Islet precursor cell (in vitro differentiated cells): Measurements from ENCODE around the gene WDR74.
"Not testable (repeated sequence)": the region's sequence is repeated elsewhere in the genome, so short reads cannot be mapped to it uniquely, and the experiment has no call there.

Experiments
- DNase-seq: peaks from one replicate; pipeline ENCODE4 v3.0.0-alpha.2; 2018

WDR74 gene

DNA sequence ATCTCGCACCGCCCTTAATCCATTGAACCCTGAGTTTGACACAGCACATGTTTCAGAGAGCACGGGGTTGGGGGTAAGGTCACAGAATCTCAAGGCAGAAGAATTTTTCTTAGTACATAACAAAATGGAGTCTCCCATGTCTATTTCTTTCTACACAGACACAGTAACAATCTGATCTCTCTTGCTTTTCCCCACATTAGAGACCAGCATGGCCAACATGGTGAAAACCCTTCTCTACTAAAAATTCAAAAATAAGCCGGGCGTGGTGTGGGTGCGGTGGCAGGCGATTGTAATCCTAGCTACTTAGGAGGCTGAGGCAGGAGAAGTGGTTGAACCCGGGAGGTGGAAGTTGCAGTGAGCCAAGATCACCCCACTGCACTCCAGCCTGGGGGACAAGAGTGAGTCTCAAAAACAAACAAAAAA is 19.9 kb upstream of the WDR74 start:
- not testable (repeated sequence) for DNase-seq

DNA sequence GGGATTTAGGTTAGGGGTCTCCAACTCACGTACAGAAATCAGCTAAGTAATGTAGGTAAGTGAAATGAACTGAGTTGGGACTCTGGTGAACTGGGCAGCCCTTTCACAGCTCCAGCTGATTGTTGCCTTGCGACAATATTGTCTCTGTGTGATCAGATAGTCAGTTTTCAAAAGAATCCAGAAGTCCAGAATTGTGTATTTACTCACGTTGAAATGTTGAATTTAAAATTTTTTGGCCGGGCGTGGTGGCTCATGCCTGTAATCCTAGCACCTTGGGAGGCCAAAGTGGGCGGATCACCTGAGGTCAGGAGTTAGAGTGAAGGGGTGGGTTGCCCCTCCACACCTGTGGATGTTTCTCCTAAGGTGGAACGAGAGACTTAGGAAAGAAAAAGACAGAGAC is 18.8 kb upstream of the WDR74 start:
- no peak for DNase-seq

- DNase-seq, result peak; percentile 80
Measured at GRCh38 chr11:62857541-62857982, 18.2 kb upstream of the WDR74 start.

DNA sequence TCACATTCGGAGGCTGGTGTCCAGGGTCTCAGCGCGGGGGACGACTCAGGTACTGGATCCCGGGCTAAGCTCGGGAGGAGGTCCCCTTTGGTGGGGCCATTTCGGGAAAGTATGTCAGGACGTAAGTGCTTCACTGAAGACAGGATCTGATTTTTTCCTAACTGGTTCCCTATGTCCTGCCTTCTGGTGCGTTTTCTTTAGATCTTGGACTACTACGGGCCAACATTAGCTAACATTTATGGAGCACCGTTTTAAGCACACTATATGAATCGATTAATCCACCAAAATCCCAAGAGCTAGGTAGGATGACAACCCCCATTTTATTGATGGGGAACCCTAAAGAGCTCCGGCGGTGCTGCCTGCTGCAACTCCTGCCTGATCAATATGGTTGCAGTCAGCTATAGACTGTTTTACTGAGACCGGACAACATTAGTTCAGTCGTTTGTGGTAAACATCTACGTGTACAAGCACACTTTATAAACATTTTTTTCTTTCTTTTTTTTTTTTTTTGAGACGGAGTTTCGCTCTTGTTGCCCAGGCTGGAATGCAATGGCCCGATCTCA is 17.0 kb upstream of the WDR74 start:
- DNase-seq, result no peak

- peak; percentile 99 for DNase-seq
Measured at GRCh38 chr11:62855571-62856332, 16.4 kb upstream of the WDR74 start.

DNA sequence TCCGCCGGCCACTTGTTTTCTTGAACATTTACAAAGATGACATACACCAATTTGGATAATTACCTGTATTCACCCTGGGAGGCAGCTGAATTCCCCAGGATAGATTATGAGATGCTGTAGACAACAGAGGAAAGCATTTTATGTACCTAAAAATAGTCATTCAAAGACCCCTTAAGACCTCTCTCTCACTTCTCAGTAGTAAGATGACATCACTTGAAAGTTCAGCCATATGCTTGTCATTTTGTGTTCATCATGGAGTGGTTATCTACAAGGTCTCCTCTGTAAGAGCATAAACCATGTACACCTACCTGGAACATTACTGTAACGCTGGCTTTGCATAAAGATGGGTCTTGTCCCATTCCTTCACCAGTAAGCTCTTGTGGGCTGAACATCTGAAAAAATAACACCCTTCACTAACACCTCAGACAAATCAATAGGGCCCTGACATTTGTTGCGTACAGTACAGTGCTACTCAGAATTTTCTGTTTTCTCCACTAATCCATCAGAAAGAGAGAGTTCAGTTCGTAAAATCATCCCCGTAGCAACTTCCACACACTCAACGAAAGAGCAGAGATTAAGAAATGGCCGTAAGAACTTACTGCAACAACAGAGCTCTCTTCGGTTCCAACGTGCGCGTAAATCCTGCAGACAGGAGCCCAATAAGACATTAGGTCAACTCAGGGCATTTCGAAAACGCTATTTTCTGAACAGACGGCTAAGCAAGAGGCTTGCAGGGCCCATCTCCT is 15.6 kb upstream of the WDR74 start:
- no peak for DNase-seq

GRCh38 chr11:62854013-62854824 is 14.8 kb upstream of the WDR74 start:
- no peak for DNase-seq

DNA sequence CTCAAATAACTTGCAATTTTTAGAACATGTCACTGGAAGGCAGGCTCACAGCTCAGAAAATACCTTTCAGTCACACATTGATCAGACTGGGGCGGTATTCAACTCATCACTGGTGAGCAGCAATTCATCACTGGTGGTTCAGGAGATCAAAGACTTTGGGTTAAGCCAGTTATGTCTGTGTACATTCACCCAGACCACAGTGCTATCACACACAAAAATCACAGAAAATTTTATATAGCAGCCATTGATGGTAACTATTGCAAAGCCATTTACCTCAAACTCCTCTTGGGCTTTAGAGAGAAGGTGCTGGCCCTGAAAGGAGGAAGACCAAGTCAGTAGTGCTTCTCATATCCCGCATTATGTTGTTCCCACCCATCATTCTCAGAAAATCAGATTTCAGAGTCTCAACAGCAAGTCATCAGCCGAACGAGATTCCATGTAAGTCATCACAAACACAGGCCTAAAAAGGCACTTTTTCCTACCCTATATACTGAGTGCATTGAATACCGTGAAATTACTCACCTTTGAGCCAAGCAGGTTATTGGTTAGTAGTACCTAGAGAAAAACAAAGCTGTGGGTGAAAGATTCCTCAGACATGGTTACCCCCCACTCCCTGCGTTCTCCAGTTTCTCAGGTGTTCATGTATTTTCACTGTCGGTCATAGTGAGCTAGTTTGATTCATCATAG is 14.0 kb upstream of the WDR74 start:
- DNase-seq, result no peak

DNA sequence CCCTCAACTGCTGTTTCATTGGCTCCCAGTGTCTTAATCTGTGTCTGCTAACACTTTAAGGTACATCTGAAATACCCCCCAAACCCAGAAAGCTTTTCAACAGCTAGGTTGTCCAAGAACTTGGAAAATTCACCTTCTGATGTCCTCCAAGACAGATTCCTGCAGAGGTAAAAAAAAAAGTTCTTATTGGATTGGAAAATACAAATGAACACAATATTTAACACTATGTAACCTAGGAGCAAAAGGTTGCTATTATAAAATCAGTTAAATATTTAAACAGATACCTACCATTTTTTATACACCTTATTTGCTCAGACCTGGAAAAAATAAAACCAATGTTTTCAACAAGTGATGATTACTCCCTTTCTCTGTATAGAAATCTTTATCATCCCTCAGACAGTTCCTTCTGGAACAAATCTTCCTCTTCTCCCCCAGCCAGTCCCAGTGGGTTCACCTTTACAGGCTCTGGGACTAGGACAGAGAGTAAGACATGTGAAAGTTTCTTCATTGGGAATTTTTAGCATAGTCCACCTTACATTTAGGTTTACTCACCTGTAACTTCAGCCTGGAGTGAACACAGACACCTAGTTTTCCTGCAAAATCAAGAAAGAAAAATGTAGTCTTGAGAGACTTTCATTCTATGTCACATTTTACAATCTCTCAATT is 13.3 kb upstream of the WDR74 start:
- DNase-seq, result no peak

GRCh38 chr11:62851807-62852522 is 12.6 kb upstream of the WDR74 start:
- no peak for DNase-seq

DNA sequence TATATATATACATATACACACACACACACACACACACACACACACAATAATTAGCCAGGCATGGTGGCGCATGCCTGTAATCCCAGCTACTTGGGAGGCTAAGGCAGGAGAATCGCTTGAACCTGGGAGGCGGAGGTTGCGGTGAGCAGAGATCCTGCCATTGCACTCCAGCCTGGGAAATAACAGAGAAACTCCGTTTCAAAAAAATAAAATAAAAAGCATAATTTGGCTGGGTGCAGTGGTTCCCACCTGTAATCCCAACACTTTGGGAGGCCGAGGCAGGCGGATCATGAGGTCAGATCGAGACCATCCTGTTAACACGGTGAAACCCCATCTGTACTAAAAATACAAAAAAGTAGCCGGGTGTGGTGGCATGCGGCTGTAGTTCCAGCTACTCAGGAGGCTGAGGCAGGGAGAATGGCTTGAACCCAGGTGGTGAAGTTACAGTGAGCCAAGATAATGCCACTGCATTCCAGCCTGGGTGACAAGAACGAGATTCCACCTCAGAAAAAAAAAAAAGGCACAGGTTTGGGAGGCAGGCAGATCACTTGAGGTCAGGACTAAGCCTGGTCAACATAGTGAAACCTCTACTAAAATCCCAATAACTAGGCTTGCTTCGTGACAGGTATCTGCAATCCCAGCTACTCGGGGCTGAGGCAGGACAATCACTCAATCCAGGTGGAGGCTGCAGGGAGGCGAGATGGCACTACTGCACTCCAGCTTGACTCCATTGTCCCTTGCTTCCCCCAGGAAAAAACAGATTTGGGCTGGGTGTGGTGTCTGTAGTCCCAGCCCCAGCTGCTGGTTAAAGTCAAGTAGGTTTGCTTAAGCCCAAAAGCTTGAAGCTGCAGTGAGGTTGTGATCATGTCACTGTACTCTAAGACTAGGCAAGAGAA is 11.8 kb upstream of the WDR74 start:
- DNase-seq, result peak; percentile 73

DNA sequence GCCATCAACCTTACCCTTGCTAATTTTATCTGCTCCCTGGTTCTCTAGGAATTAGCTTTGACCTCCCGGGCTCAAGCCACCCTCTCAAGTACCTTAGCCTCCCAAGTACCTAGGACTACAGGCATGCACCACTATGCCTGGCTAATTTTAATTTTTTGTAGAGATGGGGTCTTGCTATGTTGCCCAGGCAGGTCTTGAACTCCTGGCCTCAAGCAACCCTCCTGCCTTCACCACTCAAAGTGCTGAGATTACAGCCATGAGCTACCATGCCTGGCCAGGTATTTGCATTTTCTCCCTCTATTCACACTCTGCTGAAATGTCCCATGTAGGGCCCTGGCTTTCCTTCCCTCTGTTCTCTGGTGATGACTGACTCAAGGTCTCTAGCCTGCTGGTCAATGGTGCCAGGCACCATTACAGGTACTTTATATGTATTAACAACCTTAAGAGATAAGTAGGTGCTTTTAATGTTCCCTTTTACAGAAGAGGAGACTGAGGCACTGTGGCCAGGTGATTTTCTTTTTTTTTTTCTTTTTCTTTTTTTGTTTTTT is 8.5 kb upstream of the WDR74 start:
- DNase-seq, result no peak

DNA sequence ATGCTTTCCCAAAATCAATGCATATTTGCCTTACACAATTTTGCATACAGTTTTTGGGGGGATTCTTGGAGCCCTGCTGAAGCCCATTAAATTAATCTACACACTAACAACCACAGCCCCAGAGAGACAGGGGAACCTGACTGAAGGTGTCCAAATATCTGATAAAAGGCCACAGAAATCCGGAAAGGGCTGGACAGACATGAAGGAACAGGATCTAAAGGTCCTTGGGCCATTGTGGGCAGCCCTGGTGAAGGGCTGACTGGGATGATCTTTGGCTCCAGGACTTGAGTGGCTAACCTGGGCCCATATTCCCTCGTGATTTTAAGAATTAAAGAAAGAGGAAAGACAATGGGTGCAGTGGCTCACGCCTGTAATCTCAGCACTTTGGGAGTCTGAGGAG is 6.8 kb upstream of the WDR74 start:
- DNase-seq, result no peak

GRCh38 chr11:62844154-62844553 is 4.8 kb upstream of the WDR74 start:
- no peak for DNase-seq

- DNase-seq, result no peak
Measured at GRCh38 chr11:62843466-62843865, 4.1 kb upstream of the WDR74 start.

GRCh38 chr11:62842891-62843290 is 3.5 kb upstream of the WDR74 start:
- DNase-seq, result not testable (repeated sequence)

- DNase-seq, result peak; percentile 78
Measured at GRCh38 chr11:62842171-62842741, 2.9 kb upstream of the WDR74 start.

- DNase-seq, result peak; percentile 98
Measured at GRCh38 chr11:62841361-62842170, 2.2 kb upstream of the WDR74 start.
